ACC112 (cell line): Measurements from ENCODE around the gene LNX2.
"Not testable (repeated sequence)": the region's sequence is repeated elsewhere in the genome, so short reads cannot be mapped to it uniquely, and the experiment has no call there.

Experiments
- H2AFZ ChIP-seq: fragments of 200-600 bp; sonication (generic); one replicate; pipeline ENCODE4 v1.6.0; 2017; ENCODE audit warnings: antibody characterized with exemption, low read length; ENCODE audit not compliant: unreplicated experiment
- H3K27ac ChIP-seq: fragments of 200-600 bp; sonication (generic); 2 replicates; pipeline ENCODE4 v1.5.1; 2014; ENCODE audit warnings: low read depth, mild to moderate bottlenecking, antibody characterized with exemption, low read length, moderate library complexity
- H3K27me3 ChIP-seq: fragments of 200-600 bp; sonication (generic); 2 replicates; pipeline ENCODE4 v1.6.1; 2014; ENCODE audit warnings: mild to moderate bottlenecking, antibody characterized with exemption, low read length, moderate library complexity, mixed read lengths; ENCODE audit not compliant: insufficient read depth
- H3K36me3 ChIP-seq: fragments of 200-600 bp; sonication (generic); 2 replicates; pipeline ENCODE4 v1.6.1; 2016; ENCODE audit warnings: mild to moderate bottlenecking, antibody characterized with exemption, low read length, moderate library complexity, mixed read lengths; ENCODE audit not compliant: insufficient read depth
- H3K4me1 ChIP-seq: fragments of 200-600 bp; sonication (generic); one replicate; pipeline ENCODE4 v1.6.1; 2016; ENCODE audit warnings: low read length, mixed read lengths; ENCODE audit not compliant: insufficient read depth, unreplicated experiment, control insufficient read depth
- H3K4me3 ChIP-seq: fragments of 200-600 bp; sonication (generic); 2 replicates; pipeline ENCODE4 v1.5.1; 2014; ENCODE audit warnings: mild to moderate bottlenecking, low read depth, low read length
- H3K79me2 ChIP-seq: fragments of 200-600 bp; sonication (generic); one replicate; pipeline ENCODE4 v1.6.0; 2016; ENCODE audit warnings: low read length; ENCODE audit not compliant: control insufficient read depth, unreplicated experiment, insufficient read depth

Gene LNX2

DNA sequence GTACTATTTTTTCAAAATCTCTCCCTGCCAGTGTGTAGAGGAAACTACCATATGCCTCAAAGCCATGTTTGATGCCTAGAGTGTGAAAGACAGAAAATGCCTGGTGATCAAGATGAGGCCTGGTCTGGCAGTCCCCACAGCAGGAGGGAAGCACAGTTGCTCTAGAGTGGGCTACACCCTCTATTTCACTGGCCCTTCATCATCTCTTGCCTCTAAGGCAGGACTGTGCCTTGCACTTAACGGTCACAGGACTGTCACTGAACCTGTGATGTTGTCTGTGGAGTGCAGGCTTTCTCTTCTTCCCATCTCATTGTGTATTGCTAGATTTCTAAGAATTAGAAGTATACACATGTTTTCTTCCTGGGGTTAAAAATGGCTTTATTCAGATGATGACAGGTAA lies 17.7 kb upstream of the LNX2 start:
- peaks cover 15% of the 10 kb centered on the region for H3K4me1 ChIP-seq
- no peak overlapping the region for H3K4me3 ChIP-seq
- H3K27ac ChIP-seq, result no peak overlapping the region
- no peaks in the 10 kb centered on the region for H3K27me3 ChIP-seq
- peaks cover 6% of the 10 kb centered on the region for H3K36me3 ChIP-seq
- no peak overlapping the region for H2AFZ ChIP-seq
- peaks cover 26% of the 10 kb centered on the region for H3K79me2 ChIP-seq

DNA sequence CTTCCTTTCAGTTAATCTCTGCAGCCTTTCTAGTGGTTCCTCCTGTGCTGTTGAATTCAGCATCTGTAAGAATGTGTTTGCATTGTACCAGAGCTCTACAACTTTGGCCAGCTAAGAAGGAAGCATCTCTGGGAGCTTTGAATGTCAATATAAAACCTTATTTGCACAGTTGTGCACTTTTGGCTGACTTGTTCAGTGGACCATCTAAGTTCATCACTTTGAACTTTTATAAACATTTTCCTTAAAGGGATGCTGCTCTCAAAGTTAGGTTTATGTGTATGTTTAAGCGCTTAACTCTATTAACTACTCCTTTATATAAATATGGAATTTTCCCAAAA lies 16.9 kb upstream of the LNX2 start:
- Histone ChIP-seq H3K4me1 (peaks cover 15% of the 10 kb centered on the region), H3K79me2 (peaks cover 30% of the 10 kb centered on the region), H3K36me3 (peaks cover 6% of the 10 kb centered on the region), H3K4me3 (no peak overlapping the region), H3K27ac (no peak overlapping the region), H2AFZ (no peak overlapping the region), H3K27me3 (no peaks in the 10 kb centered on the region)

DNA sequence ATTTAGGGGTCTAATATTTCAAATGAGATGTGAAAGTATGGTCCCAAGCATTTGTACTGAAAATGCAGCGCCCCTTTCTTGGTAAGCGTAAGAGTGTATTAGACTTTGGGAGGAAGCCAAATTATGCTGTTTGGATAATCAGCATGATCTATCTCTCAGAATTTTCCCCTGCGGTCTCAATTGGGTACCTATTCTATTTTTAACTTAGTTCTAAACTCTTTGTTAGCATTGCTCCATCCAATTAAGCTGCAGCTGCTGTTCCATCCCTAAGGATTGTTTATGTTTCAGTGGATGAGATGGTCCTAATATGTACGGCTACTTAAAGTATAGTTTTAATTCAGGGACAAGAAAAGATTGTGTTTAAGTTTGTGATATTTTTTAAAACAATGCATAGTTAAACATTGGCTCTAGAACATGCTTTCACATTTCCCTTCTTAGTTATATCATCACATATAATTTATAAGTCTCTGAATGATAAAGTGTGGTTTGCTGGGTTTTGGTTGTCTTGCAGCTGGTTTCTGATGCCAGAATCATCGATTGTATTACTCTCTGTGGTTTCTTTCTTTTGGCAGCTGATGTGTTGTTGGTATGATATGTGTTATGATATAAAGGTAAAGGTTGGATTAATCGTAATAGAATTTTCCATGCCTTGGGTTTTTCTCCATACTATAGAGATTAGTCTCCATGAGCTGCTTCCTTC lies 16.4 kb upstream of the LNX2 start:
- Histone ChIP-seq H3K27me3 (no peaks in the 10 kb centered on the region), H2AFZ (no peak overlapping the region), H3K4me3 (no peak overlapping the region), H3K36me3 (peaks cover 6% of the 10 kb centered on the region), H3K79me2 (peaks cover 30% of the 10 kb centered on the region), H3K4me1 (peaks cover 15% of the 10 kb centered on the region), H3K27ac (no peak overlapping the region)

DNA sequence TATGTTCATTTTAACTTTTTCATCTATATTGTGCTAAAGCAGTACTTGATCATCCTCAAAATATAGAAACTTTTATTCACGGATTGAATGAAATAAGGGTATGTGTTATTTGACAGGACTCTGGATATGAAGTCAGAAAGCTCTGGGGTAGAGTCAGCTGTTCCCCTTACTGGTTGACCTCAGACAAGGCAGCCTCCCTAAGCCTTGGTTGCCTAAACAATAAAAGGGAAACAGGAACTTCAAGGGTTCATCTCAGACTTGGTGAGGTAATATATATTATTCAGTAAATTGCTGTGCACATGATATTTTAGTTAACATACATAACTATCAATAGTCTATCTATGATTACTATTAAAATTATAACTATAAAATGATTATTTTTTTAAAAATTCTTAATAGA lies 14.9 kb upstream of the LNX2 start:
- Histone ChIP-seq H3K79me2 (peaks cover 34% of the 10 kb centered on the region), H3K4me1 (peaks cover 15% of the 10 kb centered on the region), H3K36me3 (peaks cover 6% of the 10 kb centered on the region), H3K27me3 (no peaks in the 10 kb centered on the region), H3K4me3 (no peak overlapping the region), H2AFZ (no peak overlapping the region), H3K27ac (no peak overlapping the region)

DNA sequence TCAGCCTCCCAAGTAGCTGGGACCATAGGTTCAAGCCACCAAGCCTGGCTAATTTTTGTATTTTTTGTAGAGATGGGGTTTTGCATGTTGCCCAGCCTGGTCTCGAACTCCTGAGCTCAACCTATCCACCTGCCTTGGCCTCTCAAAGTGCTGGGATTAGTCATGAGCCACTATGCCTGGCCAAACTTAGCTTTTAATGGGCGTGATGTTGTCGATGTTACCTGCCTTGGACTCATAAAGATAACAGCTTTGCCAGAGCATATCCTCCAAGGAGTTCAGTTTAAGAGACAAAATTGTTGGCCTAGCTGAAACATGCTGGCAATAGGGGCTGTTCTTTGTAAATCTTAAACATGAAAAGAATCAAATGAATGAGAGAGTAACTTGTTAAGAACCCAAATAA lies 14.5 kb upstream of the LNX2 start:
- peaks cover 37% of the 10 kb centered on the region for H3K79me2 ChIP-seq
- H3K27ac ChIP-seq, result no peak overlapping the region
- no peaks in the 10 kb centered on the region for H3K27me3 ChIP-seq
- no peak overlapping the region for H2AFZ ChIP-seq
- H3K4me3 ChIP-seq, result no peak overlapping the region
- peaks cover 15% of the 10 kb centered on the region for H3K4me1 ChIP-seq
- peaks cover 6% of the 10 kb centered on the region for H3K36me3 ChIP-seq

DNA sequence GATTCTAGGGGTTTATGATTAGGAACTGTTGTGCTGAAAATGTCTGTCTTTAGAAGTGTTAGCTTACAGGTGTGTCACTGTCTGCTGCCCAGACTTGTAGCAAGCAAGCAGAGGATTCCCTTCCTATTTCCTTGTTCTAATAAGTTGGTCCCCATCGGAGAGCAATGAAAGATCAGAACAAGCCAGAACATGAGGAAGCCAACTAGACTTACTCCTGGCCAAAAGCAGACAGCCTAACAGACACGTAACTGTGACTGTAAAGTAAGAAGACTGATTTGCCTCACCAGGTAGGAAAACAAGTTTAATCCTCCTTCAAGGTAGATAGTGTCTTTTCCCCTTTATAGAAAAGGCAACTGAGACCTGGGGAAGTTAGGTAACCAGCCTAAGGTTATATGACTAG lies 13.9 kb upstream of the LNX2 start:
- H2AFZ ChIP-seq, result no peak overlapping the region
- H3K27ac ChIP-seq, result no peak overlapping the region
- peaks cover 33% of the 10 kb centered on the region for H3K79me2 ChIP-seq
- peaks cover 13% of the 10 kb centered on the region for H3K4me1 ChIP-seq
- no peak overlapping the region for H3K4me3 ChIP-seq
- no peaks in the 10 kb centered on the region for H3K27me3 ChIP-seq
- peaks cover 6% of the 10 kb centered on the region for H3K36me3 ChIP-seq

DNA sequence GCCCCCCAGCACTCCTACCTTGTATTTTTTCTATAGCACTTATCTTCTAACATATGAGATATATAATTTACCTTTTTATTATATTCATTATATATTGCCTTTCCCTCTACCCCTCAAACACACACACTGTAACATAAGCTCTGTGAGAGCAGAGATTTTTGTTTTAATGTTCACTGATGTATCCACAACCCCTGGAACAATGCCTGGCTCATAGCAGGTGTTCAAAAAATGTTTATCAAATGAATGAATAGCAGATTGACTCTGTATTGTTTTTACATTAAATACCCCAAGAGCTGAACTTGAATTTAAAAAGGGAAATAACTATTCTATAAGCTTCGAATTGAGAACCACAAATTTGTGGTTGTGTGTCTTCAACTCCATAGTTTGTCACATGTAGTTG lies 12.3 kb upstream of the LNX2 start:
- H3K27ac ChIP-seq, result no peak overlapping the region
- no peak overlapping the region for H3K4me3 ChIP-seq
- H3K79me2 ChIP-seq, result peaks cover 38% of the 10 kb centered on the region
- no peak overlapping the region for H2AFZ ChIP-seq
- no peaks in the 10 kb centered on the region for H3K4me1 ChIP-seq
- H3K27me3 ChIP-seq, result no peaks in the 10 kb centered on the region
- peaks cover 6% of the 10 kb centered on the region for H3K36me3 ChIP-seq

DNA sequence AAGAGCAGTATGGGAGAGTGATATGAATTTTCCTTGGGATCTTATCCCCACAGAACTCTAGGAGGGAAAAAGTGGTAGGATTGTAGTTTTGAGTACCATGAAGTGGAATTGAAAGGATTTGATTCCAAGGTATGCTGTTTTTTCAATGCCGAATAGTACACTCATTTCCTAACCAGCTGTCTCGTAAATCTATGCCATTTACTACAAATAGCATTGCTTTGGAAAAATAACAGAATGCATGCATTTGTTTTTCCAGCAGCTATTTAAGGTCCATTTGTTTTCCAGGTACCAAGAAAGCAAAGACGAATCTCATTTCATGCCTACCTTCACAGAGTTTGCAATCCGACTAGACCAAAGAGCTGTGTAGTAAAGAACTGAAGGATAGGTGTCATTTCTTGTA lies 11.9 kb upstream of the LNX2 start:
- Histone ChIP-seq H2AFZ (no peak overlapping the region), H3K4me3 (no peak overlapping the region), H3K36me3 (peaks cover 6% of the 10 kb centered on the region), H3K4me1 (no peaks in the 10 kb centered on the region), H3K79me2 (peaks cover 38% of the 10 kb centered on the region), H3K27me3 (no peaks in the 10 kb centered on the region), H3K27ac (no peak overlapping the region)

DNA sequence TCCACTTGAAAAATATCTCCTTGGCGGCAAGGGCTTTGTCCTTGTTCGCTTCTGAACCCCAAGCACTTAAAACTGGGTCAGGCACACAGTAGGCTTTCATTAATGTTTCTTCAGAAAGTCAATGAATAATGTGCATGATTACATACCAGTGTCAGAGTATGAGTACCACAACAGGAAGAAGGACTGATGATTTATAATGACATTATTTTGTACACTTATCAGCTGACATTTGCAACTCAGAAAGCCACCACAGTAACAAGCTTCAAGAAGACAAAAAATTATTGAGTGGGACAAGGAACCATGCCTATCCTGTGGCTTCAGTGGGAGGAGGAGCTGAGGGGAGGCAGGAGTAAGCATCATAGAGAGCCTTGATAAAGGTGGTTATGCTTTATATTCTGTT lies 11.3 kb upstream of the LNX2 start:
- no peak overlapping the region for H3K4me3 ChIP-seq
- peaks cover 40% of the 10 kb centered on the region for H3K79me2 ChIP-seq
- H3K36me3 ChIP-seq, result peaks cover 6% of the 10 kb centered on the region
- H2AFZ ChIP-seq, result no peak overlapping the region
- H3K27ac ChIP-seq, result no peak overlapping the region
- no peaks in the 10 kb centered on the region for H3K27me3 ChIP-seq
- H3K4me1 ChIP-seq, result no peaks in the 10 kb centered on the region

DNA sequence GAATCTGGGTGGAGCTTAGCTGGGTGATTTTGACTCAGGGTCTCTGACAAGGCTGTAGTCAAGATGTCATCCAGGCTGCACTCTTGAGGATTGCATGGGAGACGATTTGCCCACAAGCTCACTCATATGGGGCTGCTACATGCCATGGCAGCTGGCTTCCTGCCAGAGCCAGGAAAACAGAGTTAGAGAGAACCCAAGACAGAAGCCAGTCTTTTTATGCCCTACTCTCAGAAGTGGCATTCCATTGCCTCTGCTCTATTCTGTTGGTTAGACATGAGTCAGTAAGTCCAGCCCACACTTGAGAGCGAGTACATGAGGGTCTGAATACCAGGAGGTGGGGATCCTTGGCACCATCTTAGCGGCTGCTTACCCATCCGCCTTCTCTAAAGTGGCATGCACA lies 10.8 kb upstream of the LNX2 start:
- Histone ChIP-seq H2AFZ (no peak overlapping the region), H3K27ac (no peak overlapping the region), H3K4me1 (no peaks in the 10 kb centered on the region), H3K36me3 (peaks cover 6% of the 10 kb centered on the region), H3K4me3 (no peak overlapping the region), H3K79me2 (peaks cover 41% of the 10 kb centered on the region), H3K27me3 (no peaks in the 10 kb centered on the region)

DNA sequence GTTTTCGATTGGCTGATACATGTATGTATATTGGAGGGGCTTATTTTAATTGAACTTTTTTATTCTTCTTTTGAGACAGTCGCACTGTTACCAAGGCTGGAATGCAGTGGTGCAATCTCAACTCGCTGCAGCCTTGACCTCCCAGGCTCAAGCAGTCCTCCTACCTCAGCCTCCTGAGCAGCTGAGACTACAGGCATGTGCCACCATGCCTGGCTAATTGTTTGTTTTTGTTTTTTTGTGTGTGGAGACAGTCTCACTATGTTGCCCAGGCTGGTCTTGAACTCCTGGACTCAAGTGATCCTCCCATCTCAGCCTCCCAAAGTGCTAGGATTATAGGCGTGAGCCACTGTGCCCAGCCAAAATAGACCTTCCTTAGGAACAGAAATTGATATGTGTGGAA lies 8.4 kb upstream of the LNX2 start:
- not testable (repeated sequence) for H3K27me3 ChIP-seq, H3K4me3 ChIP-seq, H2AFZ ChIP-seq, H3K4me1 ChIP-seq, H3K27ac ChIP-seq, H3K36me3 ChIP-seq
- H3K79me2 ChIP-seq, result peaks cover 52% of the 10 kb centered on the region
